GM12878 (cell line): ENCODE measurements around the gene RFT1. TPM values are rescaled to one million over a fixed set of nuclear protein-coding genes. Genes with fewer than 3 reads are reported as not detected.

Experiments used
- ATAC-seq: fragments of 200-7000 bp; cut with Tn5 transposase; 3 replicates; pipeline ENCODE4 v1.9.1; 2020; ENCODE audit warnings: mild to moderate bottlenecking, moderate library complexity
- BruUV-seq: library from RNA; stranded (reverse); fragments of 400-500 nt; replicated peaks from 2 replicates; lab custom pipeline; 2021; lab: Mats Ljungman, UMichigan
- CTCF ChIA-PET: fragments of 300-600 bp; sonication (Branson Sonifier 250); formaldehyde crosslinking; extraction: SDS; loops from one replicate; lab custom pipeline; 2021; ENCODE audit warnings: inconsistent platforms; lab: Yijun Ruan, JAX
- POLR2A ChIA-PET: fragments of 350-600 bp; formaldehyde crosslinking; extraction: SDS; loops from one replicate; lab custom pipeline; 2021; ENCODE audit warnings: inconsistent platforms; lab: Charles Lee
- RAD21 ChIA-PET: fragments of 300-600 bp; sonication (Branson Sonifier 250); formaldehyde crosslinking; loops from one replicate; lab custom pipeline; 2023; ENCODE audit warnings: antibody characterized with exemption; ENCODE audit not compliant: unreplicated experiment; lab: Charles Lee
- SMC1A ChIA-PET: fragments of 300-600 bp; sonication (Branson Sonifier 250); formaldehyde crosslinking; loops from one replicate; lab custom pipeline; 2023; ENCODE audit not compliant: unreplicated experiment, uncharacterized antibody; lab: Charles Lee
- DNase-seq: peaks from one replicate; pipeline ENCODE4 v3.0.0-alpha.2; 2011; ENCODE audit warnings: low read depth, low spot score
- FAIRE-seq: peaks from 3 replicates; lab custom pipeline; 2011; peaks lifted over from hg19 to GRCh38; lab: Jason Lieb, UNC
- H2AFZ ChIP-seq: 2 replicates; pipeline ENCODE4 v1.6.0; 2011; ENCODE audit warnings: low read depth, low read length, control low read depth; ENCODE audit not compliant: control insufficient read depth
- H3K27ac ChIP-seq: 2 replicates; pipeline ENCODE4 v1.5.1; 2011; ENCODE audit warnings: control low read depth; ENCODE audit not compliant: control insufficient read depth, insufficient read depth
- H3K27me3 ChIP-seq, 2 experiments: replicated peaks in 1 of 2; 2 replicates each; pipeline versions ENCODE4 v1.6.0 to v1.6.1; 2011; ENCODE audit warnings: low read length in 1 of 2; ENCODE audit not compliant: control insufficient read depth in 2 of 2, insufficient read depth in 2 of 2
- H3K36me3 ChIP-seq, 2 experiments: 2 replicates each; pipeline ENCODE4 v1.5.1; 2011; ENCODE audit warnings: low read length in 1 of 2; ENCODE audit not compliant: control insufficient read depth in 2 of 2, insufficient read depth in 2 of 2
- H3K4me1 ChIP-seq: 2 replicates; pipeline ENCODE4 v1.6.1; 2011; ENCODE audit warnings: mild to moderate bottlenecking, low read length, moderate library complexity, mixed read lengths; ENCODE audit not compliant: control insufficient read depth, insufficient read depth
- H3K4me2 ChIP-seq: 2 replicates; pipeline ENCODE4 v1.6.0; 2011; ENCODE audit warnings: control low read depth; ENCODE audit not compliant: control insufficient read depth, insufficient read depth
- H3K4me3 ChIP-seq: fragments of 200-600 bp; sonication (generic); 2 replicates; pipeline ENCODE4 v1.5.1; 2016
- H3K79me2 ChIP-seq: 2 replicates; pipeline ENCODE4 v1.6.0; 2011; ENCODE audit warnings: low read length; ENCODE audit not compliant: control insufficient read depth, insufficient read depth
- H3K9ac ChIP-seq: 2 replicates; pipeline ENCODE4 v1.8.0; 2011; ENCODE audit warnings: low read length, control low read depth, mixed read lengths; ENCODE audit not compliant: control insufficient read depth, insufficient read depth
- H3K9me3 ChIP-seq: replicated peaks from 3 replicates; pipeline ENCODE4 v1.5.1; 2011; ENCODE audit warnings: mild to moderate bottlenecking, low read length; ENCODE audit not compliant: control insufficient read depth, insufficient read depth
- H4K20me1 ChIP-seq: 2 replicates; pipeline ENCODE4 v1.6.0; 2011; ENCODE audit not compliant: control insufficient read depth, insufficient read depth
- ATF2 ChIP-seq: IDR thresholded peaks from 2 replicates; pipeline ENCODE4 v1.6.1; 2012; ENCODE audit warnings: low read length, inconsistent platforms
- CHD1 ChIP-seq: IDR thresholded peaks from 2 replicates; pipeline ENCODE4 v1.6.1; 2012; ENCODE audit warnings: low read depth, low read length, improper control_type of control experiment
- GATAD2B ChIP-seq: fragments of 450-650 bp; conservative IDR thresholded peaks from 2 replicates; pipeline ENCODE4 v1.6.1; 2017; ENCODE audit warnings: low read depth, mild to moderate bottlenecking, moderate library complexity
- MAX ChIP-seq: IDR thresholded peaks from 2 replicates; pipeline ENCODE4 v1.6.1; 2012; ENCODE audit warnings: low read depth, low read length, improper control_type of control experiment
- RB1 ChIP-seq: fragments of 450-650 bp; formaldehyde crosslinking; IDR thresholded peaks from 2 replicates; pipeline ENCODE4 v1.6.1; 2017; ENCODE audit warnings: mild to moderate bottlenecking, borderline replicate concordance
- SREBF2 ChIP-seq: IDR thresholded peaks from 2 replicates; pipeline ENCODE4 v1.6.1; 2012; ENCODE audit warnings: mild to moderate bottlenecking, low read length
- WGBS: methylation state at CpG from one replicate; pipeline ENCODE4 v1.1.6; 2016; ENCODE audit warnings: low lambda C conversion rate; ENCODE audit not compliant: insufficient replicate concordance, insufficient coverage; ENCODE audit errors: missing lambda C conversion rate; 5-methylcytosine and 5-hydroxymethylcytosine counted together
- in situ Hi-C: fragments of 300-500 bp; cut with MboI; formaldehyde crosslinking; loops from 9 replicates; pipeline ENCODE4 v1.14.3; 2018; ENCODE audit warnings: mixed read lengths
- intact Hi-C: fragments of 100-400 bp; cut with micrococcal nuclease; formaldehyde crosslinking; loops from one replicate; pipeline ENCODE4 v1.14.2; 2022; ENCODE audit not compliant: unreplicated experiment
- polyA plus RNA-seq, 11 experiments: library from polyadenylated mRNA; depleted of rRNA in 4 of 11; unstranded in 6 of 11; stranded (reverse) in 5 of 11; fragments of >200 nt; fragmentation: Nextera tagmentation in 4 of 11; fragmentation: Illumina TruSeq in 1 of 11; extraction: Ambion mirVana in 4 of 11; extraction: Trizol in 1 of 11; gene quantifications; 1 replicate in 1 of 11; 2 replicates in 10 of 11; pipeline versions ENCODE4 v1.2.1 to v1.2.3, GENCODE V29; 2011 to 2016; ENCODE audit warnings: inconsistent platforms in 2 of 11, missing spikeins in 2 of 11, low read depth in 1 of 11
- total RNA-seq, 4 experiments: library from RNA; depleted of rRNA in 3 of 4; stranded (reverse); fragments of >200 nt in 3 of 4; fragmentation: Illumina TruSeq in 1 of 4; extraction: Trizol in 1 of 4; gene quantifications; 2 replicates each; pipeline versions ENCODE4 v1.2.1 to v1.2.3, GENCODE V29; 2013 to 2021
- TF ChIP-seq, protein P1 (sequence below): fragments of 450-650 bp; IDR thresholded peaks from 2 replicates; pipeline ENCODE4 v1.6.1; 2017; ENCODE audit warnings: borderline replicate concordance

Gene RFT1
- total and polyA plus RNA-seq, 10 of the 15 experiments (the other 5 are each of a cell fraction or from before 2014, with no cell fraction given) = 16.6 to 75.1 (median 34.5) TPM

GRCh38 chr3:53123510-53123909, 6.7 kb downstream of the RFT1 start:
- Histone ChIP-seq H3K27ac (no peak overlapping the region), H3K79me2 (peaks cover 4% of the 10 kb centered on the region; the same call in 1 of the 2 replicates), H2AFZ (no peak overlapping the region), H3K4me2 (no peak overlapping the region), H4K20me1 (no peaks in the 10 kb centered on the region), H3K36me3 (peaks cover 22 to 44% of the 10 kb centered on the region in 2 experiments), H3K4me1 (no peaks in the 10 kb centered on the region), H3K9me3 (no peaks in the 10 kb centered on the region), H3K27me3 (no peaks in the 10 kb centered on the region), H3K4me3 (no peak overlapping the region), H3K9ac (no peak overlapping the region)
- RAD21 ChIA-PET = no interaction called here
- 85% methylated on average over 8 of the region's 8 CpGs for WGBS
- DNase-seq (no peak), FAIRE-seq (no peak)
- intact Hi-C loops = no loop called here
- SMC1A ChIA-PET = interaction anchor here (1.7 to 8.9 kb wide), 2 partner anchors 7 to 73 kb away, joined by 9 to 67 read pairs; no protein-coding TSS in a partner anchor
- CTCF ChIA-PET = interaction anchor here (1.3 to 16.5 kb wide), 6 partner anchors 9 to 163 kb away, joined by 3 to 303 read pairs (median 7); no protein-coding TSS in a partner anchor
- in situ Hi-C loops = no loop called here
- no TSS peak for BruUV-seq
- POLR2A ChIA-PET = interaction anchor here (1.5 kb wide), 1 partner anchor 73 kb away, joined by 4 read pairs; no protein-coding TSS in a partner anchor
- TF ChIP-seq, protein P1, sequence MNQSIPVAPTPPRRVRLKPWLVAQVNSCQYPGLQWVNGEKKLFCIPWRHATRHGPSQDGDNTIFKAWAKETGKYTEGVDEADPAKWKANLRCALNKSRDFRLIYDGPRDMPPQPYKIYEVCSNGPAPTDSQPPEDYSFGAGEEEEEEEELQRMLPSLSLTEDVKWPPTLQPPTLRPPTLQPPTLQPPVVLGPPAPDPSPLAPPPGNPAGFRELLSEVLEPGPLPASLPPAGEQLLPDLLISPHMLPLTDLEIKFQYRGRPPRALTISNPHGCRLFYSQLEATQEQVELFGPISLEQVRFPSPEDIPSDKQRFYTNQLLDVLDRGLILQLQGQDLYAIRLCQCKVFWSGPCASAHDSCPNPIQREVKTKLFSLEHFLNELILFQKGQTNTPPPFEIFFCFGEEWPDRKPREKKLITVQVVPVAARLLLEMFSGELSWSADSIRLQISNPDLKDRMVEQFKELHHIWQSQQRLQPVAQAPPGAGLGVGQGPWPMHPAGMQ = no peak
- no peak for TF ChIP-seq GATAD2B
- TF ChIP-seq, all 136 proteins: peak for 0
- ATAC-seq = no peak

DNA sequence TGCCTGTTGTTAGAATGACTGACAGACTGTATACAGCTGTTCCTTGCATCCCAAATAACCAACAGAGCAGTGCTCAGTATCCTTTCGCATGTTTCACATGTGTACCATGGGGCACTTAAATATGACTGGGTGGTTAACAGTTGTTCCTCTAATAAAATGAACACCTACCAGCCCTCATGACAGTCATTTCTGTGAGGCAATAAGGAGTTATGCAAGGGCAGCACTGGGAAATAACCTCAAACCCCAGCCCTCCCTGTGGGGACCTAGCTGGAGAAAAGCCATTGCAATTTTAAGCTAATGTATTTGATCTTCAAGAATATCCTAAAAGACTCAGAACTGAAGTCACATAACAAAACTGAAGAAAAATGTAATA, 7.3 kb downstream of the RFT1 start:
- ATAC-seq = no peak
- CTCF ChIA-PET = interaction anchor here (0.8 to 16.5 kb wide), 7 partner anchors 9 to 163 kb away, joined by 3 to 303 read pairs (median 7); partner anchors contain the start of gene PRKCD
- BruUV-seq = no TSS peak
- Histone ChIP-seq H3K9me3 (no peaks in the 10 kb centered on the region), H3K36me3 (peaks cover 24 to 49% of the 10 kb centered on the region in 2 experiments), H4K20me1 (no peaks in the 10 kb centered on the region), H2AFZ (no peak overlapping the region), H3K79me2 (no peaks in the 10 kb centered on the region; the same call in 1 of the 2 replicates), H3K27ac (no peak overlapping the region), H3K27me3 (no peaks in the 10 kb centered on the region), H3K9ac (no peak overlapping the region), H3K4me2 (no peak overlapping the region), H3K4me3 (no peak overlapping the region), H3K4me1 (no peaks in the 10 kb centered on the region)
- in situ Hi-C loops (no loop called here), intact Hi-C loops (no loop called here)
- 100% methylated on average over 1 of the region's 1 CpG for WGBS
- POLR2A ChIA-PET = interaction anchor here (1.5 kb wide), 1 partner anchor 73 kb away, joined by 4 read pairs; no protein-coding TSS in a partner anchor
- SMC1A ChIA-PET = interaction anchor here (1.1 to 1.7 kb wide), 2 partner anchors 13 to 73 kb away, joined by 4 to 9 read pairs; no protein-coding TSS in a partner anchor
- RAD21 ChIA-PET = interaction anchor here (0.7 kb wide), 1 partner anchor 8 kb away, joined by 3 read pairs; no protein-coding TSS in a partner anchor
- TF ChIP-seq ATF2 (no peak), SREBF2 (no peak), RB1 (no peak), CHD1 (no peak), MAX (no peak)
- no peak for FAIRE-seq
- DNase-seq = no peak
